Adipocyte (in vitro differentiated cells): ENCODE results near the gene ADAMTS17.

ENCODE experiments used
- DNase-seq: peaks from one replicate; pipeline ENCODE4 v3.0.0-alpha.2; 2015; ENCODE audit warnings: low read depth
- H3K27me3 ChIP-seq: replicated peaks from 2 replicates; pipeline ENCODE4 v1.7.0; 2013; ENCODE audit warnings: mild to moderate bottlenecking, low read length, moderate library complexity; ENCODE audit not compliant: control insufficient read depth, insufficient read depth
- H3K36me3 ChIP-seq: 2 replicates; pipeline ENCODE4 v1.7.0; 2013; ENCODE audit warnings: low read length, mild to moderate bottlenecking, moderate library complexity; ENCODE audit not compliant: control insufficient read depth, insufficient read depth, severe bottlenecking
- H3K4me1 ChIP-seq: 2 replicates; pipeline ENCODE4 v1.7.0; 2013; ENCODE audit warnings: mild to moderate bottlenecking, low read length, moderate library complexity; ENCODE audit not compliant: control insufficient read depth, insufficient read depth
- H3K4me3 ChIP-seq: 2 replicates; pipeline ENCODE4 v1.7.0; 2013; ENCODE audit warnings: mild to moderate bottlenecking, low read length, moderate library complexity
- H3K9ac ChIP-seq: 2 replicates; pipeline ENCODE4 v1.7.0; 2013; ENCODE audit warnings: mild to moderate bottlenecking, low read length, moderate library complexity
- H3K9me3 ChIP-seq: 2 replicates; pipeline ENCODE4 v1.7.0; 2013; ENCODE audit warnings: mild to moderate bottlenecking, low read length, moderate library complexity; ENCODE audit not compliant: control insufficient read depth

ADAMTS17 gene

DNA sequence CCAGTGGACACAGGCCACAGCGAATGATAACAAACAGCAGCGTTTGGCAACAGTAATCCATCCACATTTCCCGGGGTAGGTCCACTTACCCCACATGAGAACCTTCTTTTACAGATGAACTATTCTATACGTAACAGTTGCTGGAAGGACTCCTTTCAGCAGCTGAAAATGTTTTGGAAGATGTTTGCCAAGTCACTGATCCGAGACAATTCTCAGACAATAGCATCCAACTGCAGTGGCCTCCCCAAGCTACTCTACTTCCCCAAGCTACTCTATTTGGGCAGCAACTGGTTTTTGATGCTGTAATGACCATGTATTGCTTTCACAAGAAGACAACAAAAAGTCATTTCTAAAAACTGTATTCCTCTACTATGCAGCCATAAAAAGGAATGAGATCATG lies 87.5 kb downstream of the ADAMTS17 start:
- Histone ChIP-seq H3K9me3 (no peaks in the 10 kb centered on the region), H3K4me1 (no peaks in the 10 kb centered on the region), H3K36me3 (no peaks in the 10 kb centered on the region), H3K27me3 (peaks cover 4% of the 10 kb centered on the region), H3K9ac (no peak overlapping the region), H3K4me3 (no peak overlapping the region)
- DNase-seq = no peak

DNA sequence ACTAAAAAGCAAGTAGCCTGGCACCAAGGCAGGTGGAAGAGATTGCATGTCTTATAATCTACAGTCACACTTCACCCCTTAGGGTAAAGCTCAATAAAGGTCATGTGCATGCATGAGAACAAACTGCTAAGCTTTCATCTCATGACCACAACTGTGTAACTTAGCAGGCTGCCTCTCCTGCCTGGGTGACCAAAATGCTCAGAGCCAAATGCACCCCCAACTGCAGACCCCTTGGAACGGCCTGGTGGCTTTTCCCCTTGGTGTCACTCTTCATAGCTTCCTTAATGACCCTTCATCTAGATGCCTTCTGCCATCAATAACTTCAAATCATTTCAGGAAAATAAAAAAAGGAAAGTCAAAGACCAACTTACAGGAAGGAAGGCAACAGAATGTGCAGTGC lies 88.1 kb downstream of the ADAMTS17 start:
- Histone ChIP-seq H3K36me3 (no peaks in the 10 kb centered on the region), H3K27me3 (peaks cover 4% of the 10 kb centered on the region), H3K9me3 (no peaks in the 10 kb centered on the region), H3K9ac (no peak overlapping the region), H3K4me3 (no peak overlapping the region), H3K4me1 (no peaks in the 10 kb centered on the region)
- no peak for DNase-seq

DNA sequence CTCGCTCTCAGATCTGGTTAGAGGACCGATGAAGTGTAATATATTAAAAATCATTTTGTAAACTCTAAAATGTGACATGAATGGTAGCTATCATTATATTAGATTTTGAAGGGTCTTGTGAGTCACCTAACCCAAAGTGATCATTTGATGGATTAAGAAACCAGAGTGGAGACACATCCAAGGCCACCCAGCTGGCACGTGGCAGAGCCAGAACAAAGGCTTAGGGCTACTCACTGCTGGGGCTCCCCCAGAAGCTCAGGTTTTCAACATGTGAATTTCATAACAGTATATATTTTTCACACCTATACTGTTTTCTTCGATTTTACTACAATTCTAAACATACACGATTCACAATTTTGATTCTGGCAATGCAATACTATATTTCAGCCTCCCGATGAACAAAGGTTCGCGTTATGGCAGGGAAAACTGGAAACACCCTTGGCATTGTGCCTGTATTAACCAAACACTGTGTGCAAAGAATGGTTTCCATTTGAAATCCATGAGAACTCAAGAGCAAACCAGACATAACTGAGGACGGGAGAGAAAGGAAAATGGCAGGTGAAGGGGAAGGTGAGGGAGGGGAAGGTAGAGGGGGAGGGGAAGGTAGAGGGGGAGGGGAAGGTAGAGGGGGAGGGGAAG lies 88.9 kb downstream of the ADAMTS17 start:
- Histone ChIP-seq H3K36me3 (no peaks in the 10 kb centered on the region), H3K9me3 (no peaks in the 10 kb centered on the region), H3K4me3 (no peak overlapping the region), H3K27me3 (peaks cover 4% of the 10 kb centered on the region), H3K4me1 (no peaks in the 10 kb centered on the region), H3K9ac (no peak overlapping the region)
- DNase-seq = no peak

DNA sequence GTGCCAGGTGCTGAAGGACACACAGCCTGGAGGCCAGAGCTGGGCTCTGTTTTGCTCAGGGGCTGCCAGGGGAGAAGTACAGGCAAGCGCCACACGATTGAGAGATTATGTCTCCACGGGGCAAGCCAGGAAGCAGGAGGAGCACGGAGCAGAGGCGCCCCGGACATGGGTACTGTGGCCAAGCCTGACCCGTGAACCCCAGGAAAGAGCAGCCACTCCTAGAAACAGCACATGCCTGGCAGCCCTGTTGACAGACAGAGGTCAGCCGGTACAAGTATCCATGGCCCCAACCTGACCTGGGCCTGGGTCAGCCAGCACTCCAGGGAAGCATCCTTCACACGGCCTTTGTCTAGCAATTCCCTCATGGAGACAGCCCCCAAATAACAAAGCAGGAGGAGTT lies 89.4 kb downstream of the ADAMTS17 start:
- Histone ChIP-seq H3K27me3 (peaks cover 4% of the 10 kb centered on the region), H3K9ac (no peak overlapping the region), H3K36me3 (no peaks in the 10 kb centered on the region), H3K4me3 (no peak overlapping the region), H3K4me1 (no peaks in the 10 kb centered on the region), H3K9me3 (no peaks in the 10 kb centered on the region)
- DNase-seq = no peak

DNA sequence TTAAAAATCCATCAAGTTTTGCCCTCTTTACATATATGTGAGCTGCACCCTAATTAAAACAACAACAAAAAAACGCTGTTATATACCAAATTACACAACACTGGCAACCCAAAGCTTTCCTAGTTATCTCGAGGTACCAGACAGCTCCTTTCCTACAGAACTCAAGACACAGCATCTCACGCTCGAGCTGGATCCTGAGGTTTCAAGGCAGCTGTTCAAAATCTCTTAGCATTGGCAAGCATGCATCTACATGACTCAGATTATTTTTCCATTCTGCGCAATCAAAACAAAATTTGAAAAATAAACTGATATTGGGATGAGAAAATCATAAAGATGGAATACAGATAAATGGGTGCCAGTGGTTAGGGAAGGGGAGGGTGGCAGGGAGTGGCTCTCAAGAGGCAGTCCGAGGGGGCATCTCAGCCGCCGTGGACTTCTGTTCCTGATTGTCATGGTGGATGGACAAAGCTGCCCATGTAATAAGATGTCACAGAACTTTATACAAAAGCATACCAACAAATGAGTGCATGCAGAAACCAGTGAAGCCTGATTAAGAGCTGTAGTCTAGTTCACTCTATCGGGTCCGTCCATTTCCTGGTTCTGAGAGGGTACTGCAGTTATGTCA lies 91.5 kb downstream of the ADAMTS17 start:
- Histone ChIP-seq H3K4me3 (no peak overlapping the region), H3K9me3 (no peaks in the 10 kb centered on the region), H3K4me1 (no peaks in the 10 kb centered on the region), H3K36me3 (no peaks in the 10 kb centered on the region), H3K27me3 (peaks cover 4% of the 10 kb centered on the region), H3K9ac (no peak overlapping the region)
- no peak for DNase-seq

DNA sequence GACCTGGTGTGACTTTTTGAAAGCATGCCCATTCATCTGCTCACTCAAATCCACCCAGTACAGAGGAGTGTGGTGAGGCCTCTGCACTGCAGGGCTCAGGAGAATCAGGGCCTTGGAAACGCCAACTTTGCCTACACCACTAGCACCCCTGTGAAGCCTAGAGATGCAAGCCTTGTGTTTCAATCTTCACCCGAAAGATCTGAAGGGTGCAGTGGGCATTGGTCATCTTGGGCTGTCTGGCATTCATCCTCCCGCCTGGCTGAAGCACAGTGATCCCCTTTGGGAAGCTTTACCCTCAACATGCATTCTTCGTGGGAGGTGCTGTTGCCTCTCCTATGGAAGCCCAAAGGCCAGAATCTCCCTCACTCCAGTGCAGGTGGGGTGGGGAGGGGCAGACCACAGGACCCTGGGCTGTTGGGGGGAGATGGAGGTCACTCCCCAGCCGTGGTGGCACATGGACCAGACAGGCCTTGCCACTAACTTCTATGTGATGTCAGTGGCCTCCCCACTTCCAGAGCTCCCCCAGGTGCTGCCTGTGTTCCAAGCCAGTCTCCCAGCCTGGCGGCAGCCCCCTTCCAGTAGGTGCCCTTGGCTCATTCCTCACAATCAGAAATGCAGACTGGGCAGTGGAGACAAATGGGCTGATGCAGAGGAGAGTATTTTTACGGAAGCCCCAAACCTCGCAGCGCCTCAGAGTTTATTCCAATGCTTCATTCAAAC lies 92.5 kb downstream of the ADAMTS17 start:
- no peak overlapping the region for H3K9ac ChIP-seq
- H3K4me1 ChIP-seq = no peaks in the 10 kb centered on the region
- no peak for DNase-seq
- H3K27me3 ChIP-seq = peaks cover 4% of the 10 kb centered on the region
- no peaks in the 10 kb centered on the region for H3K9me3 ChIP-seq
- H3K36me3 ChIP-seq = no peaks in the 10 kb centered on the region
- no peak overlapping the region for H3K4me3 ChIP-seq

DNA sequence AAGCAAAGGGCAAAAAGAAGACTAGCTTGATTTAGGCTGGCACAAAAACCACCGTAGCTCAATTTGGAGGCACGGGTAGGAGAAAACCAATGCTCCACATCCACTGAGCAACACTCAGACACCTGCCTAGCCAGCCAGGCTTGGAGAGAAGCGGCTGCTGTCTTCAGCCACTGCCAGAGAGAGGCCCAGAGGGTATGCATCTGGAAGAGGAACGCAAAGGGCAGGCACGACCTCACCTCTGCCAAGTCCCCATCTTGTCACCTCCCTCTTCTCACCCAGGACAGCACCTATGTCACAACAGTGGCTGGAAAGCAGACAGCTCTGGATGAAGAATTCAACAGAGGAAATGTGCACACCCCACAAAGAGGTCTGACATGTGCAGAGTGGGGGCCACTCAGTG lies 93.5 kb downstream of the ADAMTS17 start:
- H3K9me3 ChIP-seq = no peaks in the 10 kb centered on the region
- no peaks in the 10 kb centered on the region for H3K36me3 ChIP-seq
- H3K27me3 ChIP-seq = peaks cover 4% of the 10 kb centered on the region
- no peak for DNase-seq
- H3K9ac ChIP-seq = no peak overlapping the region
- no peak overlapping the region for H3K4me3 ChIP-seq
- no peaks in the 10 kb centered on the region for H3K4me1 ChIP-seq

DNA sequence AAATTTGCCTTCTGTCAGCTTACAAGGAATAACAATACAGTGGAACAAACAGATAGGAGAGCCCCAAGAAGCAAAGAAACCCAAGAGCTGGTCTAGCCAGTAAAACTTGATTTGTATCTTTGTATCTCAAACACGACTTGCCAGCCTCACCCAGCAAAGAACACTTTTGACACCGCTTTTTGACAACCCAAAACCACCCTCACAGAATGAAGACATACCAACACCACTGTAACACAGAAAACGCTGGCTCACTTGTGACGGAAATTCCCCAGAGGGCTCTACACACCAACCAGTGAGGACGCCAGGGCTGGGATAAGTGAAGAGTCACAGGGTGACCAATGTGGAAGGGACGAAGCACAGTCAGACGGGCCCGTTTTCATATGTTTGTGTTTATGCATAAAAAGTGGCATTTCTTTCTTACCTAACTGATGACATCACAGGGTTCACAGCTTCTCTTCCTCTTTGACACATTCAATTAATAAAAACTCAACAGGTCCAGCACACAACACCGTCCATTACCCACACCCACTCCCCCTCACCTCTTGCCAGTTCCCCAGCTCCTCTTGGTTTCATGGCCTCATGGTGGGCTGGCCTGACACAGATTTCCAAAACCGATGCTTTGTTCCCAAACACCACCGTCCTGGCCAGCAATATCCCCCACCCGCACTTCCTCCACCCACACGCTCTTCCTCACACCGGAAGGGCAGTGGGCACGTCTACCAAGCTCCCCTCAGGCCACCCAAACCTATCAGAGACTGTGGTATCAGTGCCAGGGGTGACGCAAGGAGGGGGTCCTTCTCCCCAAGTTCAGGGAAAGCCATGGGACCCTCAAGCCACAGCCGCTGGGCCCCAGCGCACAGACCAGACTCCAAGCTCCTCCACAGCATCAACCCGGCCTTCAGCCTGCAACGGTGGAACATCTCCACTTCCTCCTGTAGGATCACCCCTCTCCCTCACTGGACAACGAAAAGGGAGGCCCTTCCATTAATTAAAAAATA lies 94.2 kb downstream of the ADAMTS17 start:
- peaks cover under 1% of the 10 kb centered on the region for H3K27me3 ChIP-seq
- no peaks in the 10 kb centered on the region for H3K4me1 ChIP-seq
- no peak overlapping the region for H3K9ac ChIP-seq
- no peak for DNase-seq
- no peak overlapping the region for H3K4me3 ChIP-seq
- no peaks in the 10 kb centered on the region for H3K36me3 ChIP-seq
- H3K9me3 ChIP-seq = no peaks in the 10 kb centered on the region

DNA sequence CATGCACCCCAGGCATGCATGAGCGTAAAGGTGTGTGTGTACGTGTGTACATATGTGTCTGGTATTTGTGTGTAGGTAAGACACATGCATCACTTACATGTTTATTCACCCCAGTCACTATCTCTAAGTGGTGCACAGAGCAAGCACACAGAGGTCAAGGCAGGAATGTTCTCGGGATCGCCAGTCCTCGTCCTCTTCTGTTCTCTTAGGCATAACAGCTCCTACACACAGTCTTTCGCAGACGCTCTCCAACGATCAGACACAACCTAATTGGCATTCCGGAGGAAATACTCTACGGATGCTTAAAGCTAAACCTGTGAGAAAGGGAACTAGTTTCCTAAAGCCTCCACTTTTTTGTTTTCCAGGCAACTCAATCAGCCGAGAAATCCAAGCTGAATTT lies 95.9 kb downstream of the ADAMTS17 start:
- Histone ChIP-seq H3K27me3 (no peaks in the 10 kb centered on the region), H3K36me3 (no peaks in the 10 kb centered on the region), H3K9ac (no peak overlapping the region), H3K4me1 (no peaks in the 10 kb centered on the region), H3K4me3 (no peak overlapping the region), H3K9me3 (no peaks in the 10 kb centered on the region)
- no peak for DNase-seq

DNA sequence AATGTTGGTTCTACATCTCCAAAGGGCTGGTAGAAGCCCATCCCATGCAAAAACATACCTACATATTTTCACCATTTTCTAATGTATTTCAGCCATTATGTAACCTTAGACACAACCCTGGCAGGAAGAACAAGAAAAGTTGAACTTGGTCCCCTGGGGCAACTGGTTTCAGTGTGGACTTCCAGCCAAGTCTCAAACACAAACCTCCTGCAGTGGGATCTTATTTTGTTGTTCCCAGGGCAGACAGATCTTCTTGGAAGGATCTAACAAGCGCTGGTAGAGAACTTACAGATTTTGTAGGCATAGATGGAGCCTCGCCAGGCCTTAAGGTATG lies 96.3 kb downstream of the ADAMTS17 start:
- H3K9ac ChIP-seq = no peak overlapping the region
- DNase-seq = no peak
- no peaks in the 10 kb centered on the region for H3K27me3 ChIP-seq
- H3K4me1 ChIP-seq = no peaks in the 10 kb centered on the region
- no peak overlapping the region for H3K4me3 ChIP-seq
- no peaks in the 10 kb centered on the region for H3K9me3 ChIP-seq
- H3K36me3 ChIP-seq = no peaks in the 10 kb centered on the region
